Heart left ventricle (tissue), 16 donors: ENCODE measurements around the gene ASCL2. TPM values are rescaled to one million over a fixed set of nuclear protein-coding genes. Genes with fewer than 3 reads are reported as not detected.

Experiments used
- ATAC-seq, 4 donors: fragments of 200-7000 bp; cut with Tn5 transposase; one replicate each; pipeline ENCODE4 v1.9.1; 2020 to 2022; ENCODE audit warnings: moderate library complexity in 4 of 4, mild to moderate bottlenecking in 3 of 4, moderate number of reproducible peaks in 1 of 4
- DNase-seq, 5 donors: peaks; one replicate each; pipeline ENCODE4 v3.0.0-alpha.2; 2020
- H3K27ac ChIP-seq, 12 donors: fragments of 200-600 bp; sonication (generic) in 4 of 12; one replicate each; pipeline versions ENCODE4 v1.5.0 to v1.8.0; 2016 to 2022; ENCODE audit warnings: mild to moderate bottlenecking in 2 of 12
- H3K27me3 ChIP-seq, 9 donors: fragments of 200-600 bp; sonication (generic) in 2 of 9; one replicate each; pipeline versions ENCODE4 v1.5.1 to v1.8.0; 2016 to 2022; ENCODE audit warnings: mild to moderate bottlenecking in 3 of 9
- H3K36me3 ChIP-seq, 9 donors: fragments of 200-600 bp; sonication (generic) in 2 of 9; one replicate each; pipeline versions ENCODE4 v1.5.0 to v1.8.0; 2018 to 2022; ENCODE audit warnings: mild to moderate bottlenecking in 2 of 9
- H3K4me1 ChIP-seq, 12 donors: fragments of 200-600 bp; sonication (generic) in 4 of 12; one replicate each; pipeline versions ENCODE4 v1.5.0 to v1.8.0; 2016 to 2022; ENCODE audit warnings: mild to moderate bottlenecking in 3 of 12
- H3K4me3 ChIP-seq, 12 donors: fragments of 200-600 bp; sonication (generic) in 4 of 12; one replicate each; pipeline versions ENCODE4 v1.5.0 to v1.8.0; 2017 to 2022; ENCODE audit warnings: mild to moderate bottlenecking in 9 of 12, moderate library complexity in 4 of 12
- H3K9me3 ChIP-seq, 12 donors: fragments of 200-600 bp; sonication (generic) in 4 of 12; one replicate each; pipeline versions ENCODE4 v1.5.0 to v1.8.0; 2016 to 2022; ENCODE audit warnings: mild to moderate bottlenecking in 1 of 12
- CTCF ChIP-seq, 12 donors: fragments of 200-600 bp; sonication (generic) in 4 of 12; IDR thresholded peaks; one replicate each; pipeline versions ENCODE4 v1.5.0 to v1.8.0; 2018 to 2022; ENCODE audit warnings: antibody characterized with exemption in 12 of 12, mild to moderate bottlenecking in 5 of 12
- POLR2A ChIP-seq, 2 donors: fragments of 450-650 bp; IDR thresholded peaks; one replicate each; pipeline ENCODE4 v1.6.1; 2017; ENCODE audit warnings: antibody characterized with exemption in 2 of 2, mild to moderate bottlenecking in 2 of 2, moderate library complexity in 2 of 2
- WGBS, 4 donors: extraction: QIAGEN DNeasy Blood & Tissue Kit in 2 of 4; methylation state at CpG; one replicate each; pipeline versions ENCODE4 v1.1.5 to v1.1.7; 2013 to 2018; 5-methylcytosine and 5-hydroxymethylcytosine counted together
- intact Hi-C, 10 donors: fragments of 100-400 bp; cut with DNase I; formaldehyde crosslinking; loops; one replicate each; pipeline versions ENCODE4 v1.11.1 to v1.14.2; 2022
- polyA plus RNA-seq, 2 donors: library from polyadenylated mRNA; stranded (reverse); fragments of 200-250 nt; gene quantifications; one replicate each; pipeline ENCODE4 v1.2.3, GENCODE V29; 2013
- total RNA-seq, 9 donors: library from RNA; depleted of rRNA in 2 of 9; stranded (reverse); fragments of >200 nt in 2 of 9; fragmentation: NEBNext Ultra II Directional in 3 of 9; extraction: Animal tissue kit (Norgen Biotek cat#: 25700) in 3 of 9; gene quantifications; one replicate each; pipeline versions ENCODE4 v1.1.0 to v1.2.4, GENCODE V29; 2016 to 2023
- donor health status: ischemic (EF 13 %, LVEDD 7.1; RV severe dilation, severe dysfunction).
- donor health status: healthy with polysubstance abuse.
- donor health status: DM: no; HTN: yes; CAD: no.
- donor health status: DM: no; HTN: no; CAD: no.
- donor health status: ischemic (EF 25% LVEDD 6.9; RV normal size, moderate dysfunction).
- donor health status: ischemic (EF 25% LVEDD 5.7; RV mildly dilated, moderate dysfunction).
- donor health status: healthy.
- donor health status: DM: yes; HTN: yes; CAD: no.
- donor health status: ischemic (EF 35%, LVEDD 5.7; RV mildly dilated, moderate dysfunction).
- donor health status: nonischemic (EF 11% LVEDD 7.7; RV severe dilation, severe dysfunction).
- donor health status: DM: yes; HTN: yes; CAD: no.
- donor health status: PGD.
- donor health status: ischemic (EF 29% LVEDD 5.4; RV normal size, mild dysfunction).
- donor health status: nonischemic (EF 23%, LVEDD 6.1; RV moderate dilation, normal function).

ASCL2 gene
- total and polyA plus RNA-seq, 11 donors = 0.07 to 2.3 (median 0.43) TPM; not detected in 7

GRCh38 chr11:2233693-2234455 is 36.5 kb downstream of the ASCL2 start:
- 85 to 89% (median 87%) methylated on average over 10 of the region's 10 CpGs for WGBS, 4 donors
- intact Hi-C loops = no loop called here

GRCh38 chr11:2229713-2230297 is 40.6 kb downstream of the ASCL2 start:
- intact Hi-C loops = no loop called here
- Histone ChIP-seq H3K27ac (no peak overlapping the region), H3K36me3 (no peaks in the 10 kb centered on the region), H3K4me1 (no peaks in the 10 kb centered on the region), H3K4me3 (no peak overlapping the region), H3K9me3 (peaks cover 0 to 31% (median 14%) of the 10 kb centered on the region in 12 donors), H3K27me3 (peaks cover 0 to 11% (median 0%) of the 10 kb centered on the region in 9 donors)
- no peak for TF ChIP-seq CTCF (IDR thresholded peaks at IDR 0.05)
- no peak for TF ChIP-seq POLR2A (IDR thresholded peaks at IDR 0.05)
- 67 to 79% (median 72%) methylated on average over 2 of the region's 2 CpGs for WGBS, 4 donors
- ATAC-seq (no peak), DNase-seq (no peak)

More at GRCh38 chr11:2233693-2234455, 36.5 kb downstream of the ASCL2 start:
- ATAC-seq (no peak), DNase-seq (no peak)
- Histone ChIP-seq H3K36me3 (no peaks in the 10 kb centered on the region), H3K27ac (no peak overlapping the region), H3K9me3 (peaks cover 0 to 22% (median 14%) of the 10 kb centered on the region in 12 donors), H3K27me3 (peaks cover 0 to 11% (median 0%) of the 10 kb centered on the region in 9 donors), H3K4me1 (no peaks in the 10 kb centered on the region), H3K4me3 (no peak overlapping the region)
- no peak for TF ChIP-seq CTCF (IDR thresholded peaks at IDR 0.05)
- TF ChIP-seq POLR2A (IDR thresholded peaks at IDR 0.05) = no peak

DNA sequence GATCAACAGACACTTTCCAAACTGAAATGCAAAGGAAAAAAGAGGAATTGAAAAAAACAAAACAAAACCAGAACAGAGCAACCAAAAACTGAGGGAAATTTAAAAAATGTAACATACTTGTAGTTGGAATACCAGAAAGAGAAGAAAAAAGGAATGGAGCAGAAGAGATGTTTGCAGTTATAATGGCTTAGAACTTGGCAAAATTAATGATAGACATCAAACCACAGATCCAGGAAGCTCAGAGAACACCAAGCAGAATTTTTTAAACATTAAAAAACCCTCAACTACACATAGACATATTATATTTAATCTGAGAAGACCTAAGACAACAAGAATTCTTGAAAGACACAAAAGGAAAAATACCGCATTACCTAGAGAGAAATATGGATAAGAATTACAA is 46.1 kb downstream of the ASCL2 start:
- H3K4me1 ChIP-seq = no peaks in the 10 kb centered on the region
- H3K36me3 ChIP-seq = no peaks in the 10 kb centered on the region
- no peak for DNase-seq
- peaks cover 0 to 4% (median 0%) of the 10 kb centered on the region in 9 donors for H3K27me3 ChIP-seq
- intact Hi-C loops = no loop called here
- H3K9me3 ChIP-seq = peaks cover 0 to 23% (median 1%) of the 10 kb centered on the region in 12 donors
- H3K4me3 ChIP-seq = no peak overlapping the region
- no peak for TF ChIP-seq POLR2A (IDR thresholded peaks at IDR 0.05)
- no peak for TF ChIP-seq CTCF (IDR thresholded peaks at IDR 0.05)
- 91 to 98% (median 95%) methylated on average over 1 of the region's 1 CpG for WGBS, 4 donors
- ATAC-seq = no peak
- no peak overlapping the region for H3K27ac ChIP-seq

GRCh38 chr11:2223153-2223794 is 47.1 kb downstream of the ASCL2 start:
- H3K4me1 ChIP-seq = no peaks in the 10 kb centered on the region
- H3K36me3 ChIP-seq = no peaks in the 10 kb centered on the region
- no peak overlapping the region for H3K27ac ChIP-seq
- DNase-seq = no peak
- TF ChIP-seq CTCF (IDR thresholded peaks at IDR 0.05) = no peak
- TF ChIP-seq POLR2A (IDR thresholded peaks at IDR 0.05) = no peak
- ATAC-seq = no peak
- peaks cover 0 to 4% (median 0%) of the 10 kb centered on the region in 9 donors for H3K27me3 ChIP-seq
- no peak overlapping the region for H3K4me3 ChIP-seq
- H3K9me3 ChIP-seq = peaks cover 0 to 17% (median 0%) of the 10 kb centered on the region in 12 donors
- WGBS, 4 donors = 56 to 68% (median 62%) methylated on average over 5 of the region's 5 CpGs
- intact Hi-C loops = no loop called here
